ENCODE measurements around the gene MST1. TPM values are rescaled to one million over a fixed set of nuclear protein-coding genes. Genes with fewer than 3 reads are reported as not detected.

MST1 gene
- total and polyA plus RNA-seq, 2 donors (not counting 1 experiment from before 2014, with no cell fraction given), result 3.5 to 6.6 TPM

DNA sequence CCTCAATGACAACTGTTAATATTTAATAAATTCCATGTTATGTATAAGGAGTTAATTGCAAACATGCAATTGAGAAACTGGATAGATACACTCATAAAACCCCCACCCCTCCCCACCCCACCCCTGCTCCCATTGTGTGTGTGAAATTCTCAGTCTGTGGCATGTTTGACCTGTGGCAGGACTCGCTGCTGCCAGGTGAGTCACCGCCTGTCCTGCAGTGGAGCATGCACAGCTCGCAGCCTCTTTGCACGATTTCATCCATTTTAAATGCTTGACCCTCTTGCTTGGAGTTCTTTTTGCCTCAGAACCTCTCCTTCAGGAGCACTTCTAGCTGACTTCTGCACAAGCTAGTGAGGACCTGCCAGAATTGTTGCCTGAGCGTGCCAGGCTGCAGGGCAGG, 20.4 kb downstream of the MST1 start:
- Histone ChIP-seq H3K4me3 (replicated peaks in 1 of 4; ENCODE audit: control extremely low read depth in 1 of 4, insufficient read depth in 1 of 4, low read depth in 3 of 4, low read length in 4 of 4) (no peak overlapping the region), H2AFZ (ENCODE audit: low read length) (no peak overlapping the region), H3K9ac (ENCODE audit: insufficient read depth, low read length) (no peak overlapping the region), H3K27ac (ENCODE audit: insufficient read depth, low read length) (no peak overlapping the region), H3K36me3 (ENCODE audit: control insufficient read depth, insufficient read depth, low read length) (no peaks in the 10 kb centered on the region), H3K79me2 (ENCODE audit: control insufficient read depth, insufficient read depth, low read length) (no peaks in the 10 kb centered on the region), H3K9me3 (ENCODE audit: control insufficient read depth, insufficient read depth, low read depth, low read length) (no peaks in the 10 kb centered on the region), H4K20me1 (ENCODE audit: control insufficient read depth, extremely low read depth, insufficient read depth, low read length) (no peaks in the 10 kb centered on the region), H3K4me2 (ENCODE audit: extremely low read depth, insufficient read depth, low read length) (no peak overlapping the region), H3K4me1 (ENCODE audit: control insufficient read depth, extremely low read depth, insufficient read depth, low read length) (no peaks in the 10 kb centered on the region), H3K27me3 (ENCODE audit: control insufficient read depth, insufficient read depth, low read length) (peaks cover 4% of the 10 kb centered on the region)
- TF ChIP-seq, protein P1, sequence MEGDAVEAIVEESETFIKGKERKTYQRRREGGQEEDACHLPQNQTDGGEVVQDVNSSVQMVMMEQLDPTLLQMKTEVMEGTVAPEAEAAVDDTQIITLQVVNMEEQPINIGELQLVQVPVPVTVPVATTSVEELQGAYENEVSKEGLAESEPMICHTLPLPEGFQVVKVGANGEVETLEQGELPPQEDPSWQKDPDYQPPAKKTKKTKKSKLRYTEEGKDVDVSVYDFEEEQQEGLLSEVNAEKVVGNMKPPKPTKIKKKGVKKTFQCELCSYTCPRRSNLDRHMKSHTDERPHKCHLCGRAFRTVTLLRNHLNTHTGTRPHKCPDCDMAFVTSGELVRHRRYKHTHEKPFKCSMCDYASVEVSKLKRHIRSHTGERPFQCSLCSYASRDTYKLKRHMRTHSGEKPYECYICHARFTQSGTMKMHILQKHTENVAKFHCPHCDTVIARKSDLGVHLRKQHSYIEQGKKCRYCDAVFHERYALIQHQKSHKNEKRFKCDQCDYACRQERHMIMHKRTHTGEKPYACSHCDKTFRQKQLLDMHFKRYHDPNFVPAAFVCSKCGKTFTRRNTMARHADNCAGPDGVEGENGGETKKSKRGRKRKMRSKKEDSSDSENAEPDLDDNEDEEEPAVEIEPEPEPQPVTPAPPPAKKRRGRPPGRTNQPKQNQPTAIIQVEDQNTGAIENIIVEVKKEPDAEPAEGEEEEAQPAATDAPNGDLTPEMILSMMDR (conservative IDR thresholded peaks at IDR 0.05 in 1 of 2, IDR thresholded peaks at IDR 0.05 in 1 of 2; ENCODE audit: low read depth in 1 of 2, low read length in 2 of 2), result no peak
- no peak for TF ChIP-seq EZH2 (IDR thresholded peaks at IDR 0.05; ENCODE audit: low read length, missing control alignments)
- peak in 1 of 2 donors; percentile 65 for DNase-seq (ENCODE audit: low read depth in 2 of 2)

DNA sequence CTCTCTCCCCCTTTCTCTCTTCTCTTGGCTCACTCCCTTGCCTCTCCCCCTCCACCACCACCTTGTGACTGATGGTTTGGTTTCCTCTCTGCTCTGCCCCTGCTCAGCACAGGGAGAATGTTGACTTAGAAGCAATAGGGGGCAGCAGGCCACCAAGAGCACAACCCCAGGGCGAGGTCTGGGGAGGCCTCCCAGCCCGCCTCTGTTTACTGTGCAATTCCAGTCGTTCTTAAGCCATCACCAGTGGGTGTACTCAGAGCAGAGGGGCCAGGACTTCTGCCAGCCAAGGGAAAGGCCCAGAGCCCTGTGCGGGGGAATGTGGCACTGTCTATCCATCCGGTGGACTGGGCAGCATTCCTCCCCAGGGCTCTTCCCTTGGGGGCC, 20.9 kb downstream of the MST1 start:
- DNase-seq (ENCODE audit: low read depth in 2 of 2), result no peak
- Histone ChIP-seq H3K4me2 (ENCODE audit: extremely low read depth, insufficient read depth, low read length) (no peak overlapping the region), H3K79me2 (ENCODE audit: control insufficient read depth, insufficient read depth, low read length) (no peaks in the 10 kb centered on the region), H3K9ac (ENCODE audit: insufficient read depth, low read length) (no peak overlapping the region), H3K9me3 (ENCODE audit: control insufficient read depth, insufficient read depth, low read depth, low read length) (no peaks in the 10 kb centered on the region), H3K27me3 (ENCODE audit: control insufficient read depth, insufficient read depth, low read length) (peaks cover 6% of the 10 kb centered on the region), H3K27ac (ENCODE audit: insufficient read depth, low read length) (no peak overlapping the region), H4K20me1 (ENCODE audit: control insufficient read depth, extremely low read depth, insufficient read depth, low read length) (no peaks in the 10 kb centered on the region), H3K36me3 (ENCODE audit: control insufficient read depth, insufficient read depth, low read length) (no peaks in the 10 kb centered on the region), H3K4me1 (ENCODE audit: control insufficient read depth, extremely low read depth, insufficient read depth, low read length) (no peaks in the 10 kb centered on the region), H3K4me3 (replicated peaks in 1 of 4; ENCODE audit: control extremely low read depth in 1 of 4, insufficient read depth in 1 of 4, low read depth in 3 of 4, low read length in 4 of 4) (no peak overlapping the region), H2AFZ (ENCODE audit: low read length) (no peak overlapping the region)
- TF ChIP-seq, protein P1 (conservative IDR thresholded peaks at IDR 0.05 in 1 of 2, IDR thresholded peaks at IDR 0.05 in 1 of 2; ENCODE audit: low read depth in 1 of 2, low read length in 2 of 2), result no peak
- no peak for TF ChIP-seq EZH2 (IDR thresholded peaks at IDR 0.05; ENCODE audit: low read length, missing control alignments)

DNA sequence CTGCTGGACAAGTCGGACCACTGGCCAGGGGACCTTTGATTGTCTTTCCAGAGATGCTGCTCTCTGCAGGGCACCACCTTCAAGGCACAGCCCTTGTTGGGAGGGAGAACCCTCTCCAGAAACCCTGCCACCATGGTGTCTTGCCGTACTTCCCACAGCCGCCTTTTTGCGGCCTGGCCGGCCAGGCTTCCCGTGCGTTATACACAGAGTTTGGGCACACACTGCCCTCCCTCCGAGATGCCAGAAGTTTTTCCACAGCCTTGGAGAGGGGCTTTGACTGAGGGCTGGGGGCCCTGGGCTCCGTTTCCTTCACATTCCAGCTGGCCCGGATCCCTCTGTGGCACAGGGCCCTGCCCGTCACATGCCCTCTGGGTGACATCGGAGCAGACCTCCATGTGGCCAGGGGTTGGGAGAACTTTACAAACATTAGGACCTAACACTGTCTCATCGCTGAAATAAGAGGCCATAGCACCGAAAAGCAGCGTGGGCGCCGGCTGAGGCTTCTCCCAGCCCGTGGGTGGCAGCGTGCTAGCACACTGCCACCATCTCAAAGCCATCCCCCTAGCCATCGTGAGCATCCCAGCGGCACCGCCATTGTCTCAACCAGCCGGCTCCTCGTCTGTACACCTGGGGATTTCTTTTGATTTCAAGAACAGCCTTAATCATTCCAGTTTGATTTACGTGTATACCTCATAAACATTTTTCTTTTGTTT, 21.4 kb downstream of the MST1 start:
- peaks cover 6% of the 10 kb centered on the region for H3K27me3 ChIP-seq (ENCODE audit: control insufficient read depth, insufficient read depth, low read length)
- H3K27ac ChIP-seq (ENCODE audit: insufficient read depth, low read length), result no peak overlapping the region
- no peak overlapping the region for H3K4me2 ChIP-seq (ENCODE audit: extremely low read depth, insufficient read depth, low read length)
- H3K79me2 ChIP-seq (ENCODE audit: control insufficient read depth, insufficient read depth, low read length), result no peaks in the 10 kb centered on the region
- no peak overlapping the region for H3K9ac ChIP-seq (ENCODE audit: insufficient read depth, low read length)
- no peaks in the 10 kb centered on the region for H3K36me3 ChIP-seq (ENCODE audit: control insufficient read depth, insufficient read depth, low read length)
- H4K20me1 ChIP-seq (ENCODE audit: control insufficient read depth, extremely low read depth, insufficient read depth, low read length), result no peaks in the 10 kb centered on the region
- H3K4me3 ChIP-seq (replicated peaks in 1 of 4; ENCODE audit: control extremely low read depth in 1 of 4, insufficient read depth in 1 of 4, low read depth in 3 of 4, low read length in 4 of 4), result no peak overlapping the region
- no peak for DNase-seq (ENCODE audit: low read depth in 2 of 2)
- no peaks in the 10 kb centered on the region for H3K4me1 ChIP-seq (ENCODE audit: control insufficient read depth, extremely low read depth, insufficient read depth, low read length)
- no peak overlapping the region for H2AFZ ChIP-seq (ENCODE audit: low read length)
- TF ChIP-seq, protein P1 (conservative IDR thresholded peaks at IDR 0.05 in 1 of 2, IDR thresholded peaks at IDR 0.05 in 1 of 2; ENCODE audit: low read depth in 1 of 2, low read length in 2 of 2), result no peak
- TF ChIP-seq EZH2 (IDR thresholded peaks at IDR 0.05; ENCODE audit: low read length, missing control alignments), result no peak
- no peaks in the 10 kb centered on the region for H3K9me3 ChIP-seq (ENCODE audit: control insufficient read depth, insufficient read depth, low read depth, low read length)
